ENCODE measurements around the gene GJA5.

The GJA5 gene

GRCh38 chr1:147723691-147724323 is 36.6 kb downstream of the GJA5 start:
- DNase-seq = no peak

GRCh38 chr1:147722124-147722523 is 38.3 kb downstream of the GJA5 start:
- no peak for DNase-seq

- no peak for DNase-seq
Observed at GRCh38 chr1:147721716-147722115, 38.7 kb downstream of the GJA5 start.

GRCh38 chr1:147720557-147720956 is 39.8 kb downstream of the GJA5 start:
- DNase-seq = no peak

- no peak for DNase-seq
Observed at GRCh38 chr1:147719711-147720225, 40.6 kb downstream of the GJA5 start.

- DNase-seq = no peak
Observed at GRCh38 chr1:147719029-147719698, 41.2 kb downstream of the GJA5 start.

- no peak for DNase-seq
Observed at GRCh38 chr1:147717706-147718097, 42.7 kb downstream of the GJA5 start.

- DNase-seq = peak; percentile 63
Observed at GRCh38 chr1:147717051-147717705, 43.2 kb downstream of the GJA5 start.

GRCh38 chr1:147712605-147713004 is 47.8 kb downstream of the GJA5 start:
- no peak for DNase-seq

All from NCI-H1105 (cell line).